H1 (cell line): ENCODE measurements around the gene TNS4. TPM values are rescaled to one million over a fixed set of nuclear protein-coding genes. Genes with fewer than 3 reads are reported as not detected.

Source experiments
- CTCF ChIA-PET: fragments of 300-600 bp; sonication (Branson Sonifier 250); formaldehyde crosslinking; loops from one replicate; lab custom pipeline; 2021; ENCODE audit not compliant: partially characterized antibody; lab: Charles Lee
- POLR2A ChIA-PET: fragments of 300-600 bp; sonication (Branson Sonifier 250); formaldehyde crosslinking; loops from one replicate; lab custom pipeline; 2021; ENCODE audit warnings: inconsistent platforms; ENCODE audit not compliant: partially characterized antibody; lab: Charles Lee
- DNase-seq, 2 experiments: peaks; one replicate each; pipeline versions ENCODE4 v3.0.0 to v3.0.0-alpha.2; 2010 to 2022; ENCODE audit warnings: low spot score in 2 of 2, low read depth in 1 of 2, mixed read lengths in 1 of 2
- FAIRE-seq: peaks from 2 replicates; lab custom pipeline; 2011; peaks lifted over from hg19 to GRCh38; lab: Jason Lieb, UNC
- H2AFZ ChIP-seq: 2 replicates; pipeline ENCODE4 v1.8.1; 2012; ENCODE audit warnings: low read length, inconsistent platforms
- H2AK5ac ChIP-seq: 2 replicates; pipeline ENCODE4 v1.6.1; 2013; ENCODE audit warnings: low read depth, low read length
- H2BK120ac ChIP-seq: replicated peaks from 2 replicates; pipeline ENCODE3; 2013; ENCODE audit warnings: low read depth, low read length, inconsistent platforms
- H2BK12ac ChIP-seq: 2 replicates; pipeline ENCODE4 v1.6.1; 2013; ENCODE audit warnings: low read depth, low read length
- H2BK15ac ChIP-seq: 2 replicates; pipeline ENCODE4 v1.6.1; 2013; ENCODE audit warnings: low read length
- H2BK20ac ChIP-seq: 2 replicates; pipeline ENCODE4 v1.6.1; 2013; ENCODE audit warnings: low read length
- H2BK5ac ChIP-seq: 2 replicates; pipeline ENCODE4 v1.6.1; 2013; ENCODE audit warnings: low read depth, low read length
- H3K14ac ChIP-seq: 2 replicates; pipeline ENCODE4 v1.6.1; 2013; ENCODE audit warnings: inconsistent platforms; ENCODE audit not compliant: insufficient read length
- H3K18ac ChIP-seq: 2 replicates; pipeline ENCODE4 v1.6.1; 2013; ENCODE audit warnings: low read length; ENCODE audit errors: extremely low read depth
- H3K23ac ChIP-seq: 2 replicates; pipeline ENCODE4 v1.6.1; 2013; ENCODE audit warnings: inconsistent platforms; ENCODE audit not compliant: insufficient read length
- H3K23me2 ChIP-seq: 2 replicates; pipeline ENCODE4 v1.6.1; 2013; ENCODE audit warnings: low read depth, low read length
- H3K27ac ChIP-seq: 2 replicates; pipeline ENCODE4 v1.6.1; 2011; ENCODE audit warnings: low read depth, low read length, inconsistent platforms
- H3K27me3 ChIP-seq, 4 experiments: replicated peaks in 1 of 4; 1 replicate in 1 of 4; 2 replicates in 3 of 4; pipeline versions ENCODE4 v1.6.1 to v1.8.1; 2011 to 2013; ENCODE audit warnings: low read length in 3 of 4, mild to moderate bottlenecking in 3 of 4, inconsistent platforms in 2 of 4, mixed read lengths in 2 of 4, moderate library complexity in 1 of 4; ENCODE audit not compliant: control insufficient read depth in 3 of 4, insufficient read depth in 3 of 4; ENCODE audit errors: extremely low read depth in 1 of 4
- H3K36me3 ChIP-seq, 4 experiments: 2 replicates each; pipeline versions ENCODE4 v1.6.1 to v1.8.1; 2011 to 2013; ENCODE audit warnings: mild to moderate bottlenecking in 4 of 4, low read length in 3 of 4, moderate library complexity in 2 of 4, control low read depth in 1 of 4, inconsistent platforms in 1 of 4; ENCODE audit not compliant: insufficient read depth in 4 of 4, control insufficient read depth in 2 of 4
- H3K4ac ChIP-seq: replicated peaks from 2 replicates; pipeline ENCODE3; 2013; ENCODE audit warnings: low read length, low read depth, mixed read lengths, inconsistent platforms; ENCODE audit not compliant: insufficient read length
- H3K4me1 ChIP-seq, 4 experiments: replicated peaks in 1 of 4; 1 replicate in 1 of 4; 2 replicates in 3 of 4; pipeline versions ENCODE4 v1.6.1 to v1.8.1; 2011 to 2013; ENCODE audit warnings: low read length in 3 of 4, inconsistent platforms in 2 of 4, mixed read lengths in 1 of 4; ENCODE audit not compliant: insufficient read depth in 4 of 4, control insufficient read depth in 3 of 4
- H3K4me2 ChIP-seq, 2 experiments: 2 replicates each; pipeline versions ENCODE4 v1.6.1 to v1.8.1; 2011 to 2013; ENCODE audit warnings: low read depth in 2 of 2, low read length in 2 of 2, control low read depth in 1 of 2, inconsistent platforms in 1 of 2, mild to moderate bottlenecking in 1 of 2; ENCODE audit not compliant: insufficient read depth in 1 of 2
- H3K4me3 ChIP-seq, 4 experiments: fragments of 200-600, 300-600 bp in 1 of 4; sonication (generic), shearing (Covaris generic), sonication (Bioruptor Twin) in 1 of 4; 2 replicates each; pipeline versions ENCODE4 v1.5.1 to v1.8.1; 2011 to 2016; ENCODE audit warnings: low read length in 4 of 4, low read depth in 3 of 4, control low read depth in 2 of 4, inconsistent platforms in 2 of 4, mild to moderate bottlenecking in 2 of 4, mixed read lengths in 1 of 4, moderate library complexity in 1 of 4; ENCODE audit not compliant: insufficient read depth in 2 of 4; ENCODE audit errors: extremely low read depth in 1 of 4
- H3K56ac ChIP-seq: replicated peaks from 2 replicates; pipeline ENCODE3; 2013; ENCODE audit warnings: low read depth, mild to moderate bottlenecking, mixed read lengths, low read length, inconsistent platforms; ENCODE audit not compliant: insufficient read length
- H3K79me1 ChIP-seq: 2 replicates; pipeline ENCODE4 v1.6.1; 2013; ENCODE audit warnings: low read depth, low read length, control low read depth
- H3K79me2 ChIP-seq, 2 experiments: 2 replicates each; pipeline versions ENCODE4 v1.6.1 to v1.8.1; 2012 to 2013; ENCODE audit warnings: low read length in 2 of 2, mild to moderate bottlenecking in 2 of 2, inconsistent platforms in 1 of 2; ENCODE audit not compliant: insufficient read depth in 2 of 2, control insufficient read depth in 1 of 2
- H3K9ac ChIP-seq, 4 experiments: replicated peaks in 1 of 4; 1 replicate in 1 of 4; 2 replicates in 3 of 4; pipeline versions ENCODE4 v1.6.1 to v1.8.1; 2011 to 2013; ENCODE audit warnings: low read depth in 3 of 4, low read length in 3 of 4, control low read depth in 2 of 4, mild to moderate bottlenecking in 2 of 4, moderate library complexity in 2 of 4, inconsistent platforms in 1 of 4; ENCODE audit errors: extremely low read depth in 1 of 4
- H3K9me3 ChIP-seq, 2 experiments: 2 replicates each; pipeline versions ENCODE4 v1.6.1 to v1.8.1; 2012 to 2013; ENCODE audit warnings: mild to moderate bottlenecking in 2 of 2, moderate library complexity in 2 of 2, control low read depth in 1 of 2, inconsistent platforms in 1 of 2, low read depth in 1 of 2, low read length in 1 of 2, mixed read lengths in 1 of 2; ENCODE audit not compliant: insufficient read depth in 2 of 2
- H4K20me1 ChIP-seq, 2 experiments: replicated peaks in 1 of 2; 2 replicates each; pipeline versions ENCODE3 to v1.8.1; 2011 to 2013; ENCODE audit warnings: inconsistent platforms in 2 of 2, low read length in 2 of 2, mild to moderate bottlenecking in 1 of 2; ENCODE audit not compliant: insufficient read depth in 2 of 2, control insufficient read depth in 1 of 2
- H4K5ac ChIP-seq: 2 replicates; pipeline ENCODE4 v1.6.1; 2013; ENCODE audit warnings: low read length, low read depth, mixed read lengths, inconsistent platforms; ENCODE audit not compliant: insufficient read length
- H4K8ac ChIP-seq: 2 replicates; pipeline ENCODE4 v1.8.0; 2013; ENCODE audit warnings: mild to moderate bottlenecking, moderate library complexity, low read length, inconsistent platforms; ENCODE audit not compliant: insufficient read depth; ENCODE audit errors: extremely low read depth
- H4K91ac ChIP-seq: replicated peaks from 2 replicates; pipeline ENCODE3; 2013; ENCODE audit warnings: low read length, mixed read lengths, inconsistent platforms; ENCODE audit not compliant: insufficient read length
- KDM1A ChIP-seq: fragments of 200-600, 300-600 bp; sonication (generic); IDR thresholded peaks from 2 replicates; pipeline ENCODE4 v1.7.1; 2016; ENCODE audit warnings: mild to moderate bottlenecking, low read length, borderline replicate concordance
- WGBS, 2 experiments: shearing (Covaris generic) in 1 of 2; methylation state at CpG; one replicate each; pipeline versions ENCODE4 v1.1.6 to v1.1.7; 2013 to 2015; ENCODE audit warnings: low lambda C conversion rate in 2 of 2, mixed read lengths in 2 of 2, inconsistent platforms in 1 of 2, low coverage in 1 of 2, missing lambda C conversion rate in 1 of 2; ENCODE audit not compliant: insufficient replicate concordance in 2 of 2, insufficient coverage in 1 of 2, insufficient read length in 1 of 2; ENCODE audit errors: extremely low coverage in 1 of 2, missing lambda C conversion rate in 1 of 2; 5-methylcytosine and 5-hydroxymethylcytosine counted together
- long read RNA-seq, 2 experiments: library from RNA in 1 of 2; library from capped mRNA in 1 of 2; stranded (forward); transcript quantifications; one replicate each; pipeline ENCODE4 v2.0.0, GENCODE V29; 2021; ENCODE audit warnings: inconsistent platforms in 1 of 2
- polyA minus RNA-seq, 3 experiments: library from RNA; depleted of rRNA, polyadenylated mRNA; stranded (reverse); fragments of >200 nt; gene quantifications; 1 replicate in 2 of 3; 2 replicates in 1 of 3; pipeline ENCODE4 v1.2.3, GENCODE V29; 2011
- polyA plus RNA-seq, 7 experiments: library from polyadenylated mRNA; depleted of rRNA in 3 of 7; stranded (reverse) in 5 of 7; unstranded in 2 of 7; fragments of >200 nt in 5 of 7; fragments of 200-250 nt in 2 of 7; gene quantifications; 1 replicate in 5 of 7; 2 replicates in 1 of 7; 4 replicates in 1 of 7; pipeline versions ENCODE4 v1.2.1 to v1.2.3, GENCODE V29; 2011 to 2013; ENCODE audit warnings: missing spikeins in 2 of 7, mixed read lengths in 2 of 7
- total RNA-seq: library from RNA; stranded (reverse); fragmentation: NEBNext Ultra II Directional; extraction: Animal tissue kit (Norgen Biotek cat#: 25700); gene quantifications from 2 replicates; pipeline ENCODE4 v1.2.1, GENCODE V29; 2021
- TF ChIP-seq, protein P1 (sequence below): IDR thresholded peaks from 2 replicates; pipeline ENCODE4 v1.6.1; 2012; ENCODE audit warnings: inconsistent platforms
- TF ChIP-seq, protein P2 (sequence below): IDR thresholded peaks from 2 replicates; pipeline ENCODE4 v1.6.1; 2012; ENCODE audit warnings: inconsistent platforms

Gene TNS4
- total RNA-seq (0.20 and 0.80 TPM in 2 replicates), polyA plus RNA-seq (2011; rRNA removed) (0.21 and 0.39 TPM in 2 replicates), polyA minus RNA-seq (2011; rRNA and poly(A)+ RNA removed) (0.60 and 0.66 TPM in 2 replicates)
- 0.49 TPM for polyA plus RNA-seq (2011; cell fraction: cytosol; rRNA removed)
- polyA plus RNA-seq (2011; cell fraction: nucleus; rRNA removed): 0.54 TPM
- polyA plus RNA-seq (2012, experiment 1 of 2): 0.21 to 0.76 TPM (median 0.30 TPM) in 4 replicates
- polyA plus RNA-seq (2012, experiment 2 of 2): 0.10 TPM
- 0.39 TPM for polyA plus RNA-seq (2013, experiment 1 of 2)
- 0.63 TPM for polyA plus RNA-seq (2013, experiment 2 of 2)
- polyA minus RNA-seq (2011; cell fraction: cytosol; rRNA and poly(A)+ RNA removed): not detected
- polyA minus RNA-seq (2011; cell fraction: nucleus; rRNA and poly(A)+ RNA removed): 0.90 TPM
- long read RNA-seq, experiment 1: 0 reads
- long read RNA-seq, experiment 2: 0 reads

DNA sequence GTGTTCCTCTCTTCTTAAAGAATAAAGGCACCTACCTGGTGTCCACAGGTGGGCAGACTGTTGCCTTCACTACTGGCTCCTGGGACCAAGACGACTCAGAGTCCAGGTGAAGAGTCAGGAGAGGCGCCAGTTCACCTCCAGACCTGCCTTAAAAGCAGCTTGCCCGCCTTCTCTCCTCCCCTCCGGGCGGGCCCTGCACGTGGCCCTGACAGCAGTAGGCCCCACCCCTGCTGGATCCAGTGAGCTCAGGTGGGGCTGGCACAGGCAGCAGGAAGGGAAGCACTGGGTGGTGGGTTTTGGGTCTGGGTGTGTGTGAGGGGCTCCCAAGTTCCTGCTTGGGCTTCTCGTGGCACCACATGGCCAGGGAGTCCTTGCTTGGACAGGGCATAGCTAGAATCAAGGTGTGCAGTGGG lies at the start of gene TNS4:
Gene TNS4, minus strand, starts transcription at position 125 of the 413 bp plus-strand sequence. CDS start 5,198 bp downstream, outside the sequence.
- Histone ChIP-seq H3K27ac (no peak within 1 kb of the TSS), H3K9ac (no peak within 1 kb of the TSS; a peak in 1 of 7 replicates), H3K4me3 (no peak within 1 kb of the TSS), H3K79me2 (no peaks in the 10 kb centered on the region), H4K8ac (peak within 1 kb of the TSS; percentile 29; the same call in 1 of the 2 replicates), H3K79me1 (no peaks in the 10 kb centered on the region), H3K4me1 (peaks cover 5 to 18% (median 7%) of the 10 kb centered on the region in 4 experiments; a peak in 6 of 7 replicates), H3K4me2 (no peak within 1 kb of the TSS), H2BK15ac (0 out of 2 replicates have a peak within 1 kb of the TSS, but pooled peaks have one; percentile 73), H3K36me3 (no peaks in the 10 kb centered on the region), H3K4ac (no peak within 1 kb of the TSS), H2BK12ac (peak within 1 kb of the TSS; percentile 39; the same call in 1 of the 2 replicates), H4K20me1 (no peaks in the 10 kb centered on the region), H3K27me3 (no peaks in the 10 kb centered on the region), H4K5ac (no peak within 1 kb of the TSS), H3K9me3 (no peaks in the 10 kb centered on the region), H2AK5ac (peak within 1 kb of the TSS; percentile 61; the same call in 1 of the 2 replicates), H3K14ac (no peak within 1 kb of the TSS), H3K18ac (peak within 1 kb of the TSS; percentile 24; the same call in 1 of the 2 replicates), H2AFZ (no peak within 1 kb of the TSS), H3K56ac (no peak within 1 kb of the TSS), H3K23me2 (peaks cover 3% of the 10 kb centered on the region; the same call in 1 of the 2 replicates), H4K91ac (peak within 1 kb of the TSS; percentile 34), H2BK20ac (no peak within 1 kb of the TSS), H2BK5ac (0 out of 2 replicates have a peak within 1 kb of the TSS, but pooled peaks have one; percentile 5), H3K23ac (no peak within 1 kb of the TSS), H2BK120ac (no peak within 1 kb of the TSS)
- FAIRE-seq (no peak), DNase-seq (no peak)
- ChIA-PET CTCF (interaction anchor here (0.9 to 2.4 kb wide), 10 partner anchors 10 to 86 kb away, joined by 3 to 13 read pairs (median 5); no protein-coding TSS in a partner anchor), POLR2A (interaction anchor here (1.4 kb wide), 1 partner anchor 58 kb away, joined by 4 read pairs; the partner anchor contains the start of gene IGFBP4)
- TF ChIP-seq, protein P1, sequence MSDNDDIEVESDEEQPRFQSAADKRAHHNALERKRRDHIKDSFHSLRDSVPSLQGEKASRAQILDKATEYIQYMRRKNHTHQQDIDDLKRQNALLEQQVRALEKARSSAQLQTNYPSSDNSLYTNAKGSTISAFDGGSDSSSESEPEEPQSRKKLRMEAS: 0 out of 2 replicates have a peak, but pooled peaks have one; percentile 37
- no peak for TF ChIP-seq KDM1A
- TF ChIP-seq, protein P2, sequence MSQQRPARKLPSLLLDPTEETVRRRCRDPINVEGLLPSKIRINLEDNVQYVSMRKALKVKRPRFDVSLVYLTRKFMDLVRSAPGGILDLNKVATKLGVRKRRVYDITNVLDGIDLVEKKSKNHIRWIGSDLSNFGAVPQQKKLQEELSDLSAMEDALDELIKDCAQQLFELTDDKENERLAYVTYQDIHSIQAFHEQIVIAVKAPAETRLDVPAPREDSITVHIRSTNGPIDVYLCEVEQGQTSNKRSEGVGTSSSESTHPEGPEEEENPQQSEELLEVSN: peak; percentile 39; the same call in 1 of the 2 replicates
- 78% methylated on average over 7 of the region's 7 CpGs; no CpG with 5 or more reads in 1 of the 2 experiments for WGBS, 2 experiments
